ENCODE data around the gene FER1L5. TPM values are rescaled to one million over a fixed set of nuclear protein-coding genes. Genes with fewer than 3 reads are reported as not detected.

Gene FER1L5
- total RNA-seq, 1 experiment from 2014 or later: 0.91 TPM

DNA sequence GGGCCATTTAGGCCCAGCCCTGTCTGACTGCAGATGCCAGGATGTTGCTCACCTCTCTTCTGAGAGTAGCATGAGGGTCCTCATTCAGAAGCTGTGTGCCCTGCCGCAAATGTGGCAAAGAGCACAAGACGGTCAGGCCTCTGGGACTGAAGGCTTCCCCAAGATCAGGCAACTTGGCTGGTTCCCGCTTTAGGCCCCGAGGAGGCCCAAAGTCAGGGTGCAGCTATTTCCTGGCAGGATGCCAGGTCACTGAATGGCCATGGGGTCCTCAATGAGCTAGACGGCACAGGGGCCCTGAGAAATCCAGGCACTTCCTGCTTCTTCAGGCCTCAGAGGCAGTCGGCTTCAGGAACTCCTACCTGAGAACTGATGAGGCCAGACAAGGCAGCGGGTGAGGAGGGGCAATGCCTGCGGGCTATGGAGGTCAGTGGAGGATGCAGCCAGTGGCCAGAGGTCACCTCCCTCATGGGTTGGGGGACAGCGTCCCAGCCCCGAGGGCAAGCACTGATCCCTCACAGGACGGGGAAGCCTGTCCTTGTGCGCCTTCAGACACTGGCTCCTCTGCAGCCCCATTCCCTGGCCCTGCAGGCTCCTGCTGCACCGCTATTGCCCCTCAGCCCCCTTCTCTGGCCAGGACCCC, 52.4 kb downstream of the FER1L5 start:
- ChIA-PET POLR2A (no interaction called here), CTCF (no interaction called here), RAD21 (ENCODE audit: low non-redundant PET in 1 of 2, low total read pairs in 2 of 2, uncharacterized antibody in 2 of 2, unreplicated experiment in 2 of 2) (no interaction called here)
- intact Hi-C loops (cut with micrococcal nuclease): no loop called here
- Histone ChIP-seq H3K4me2 (ENCODE audit: low read length) (no peak overlapping the region), H3K9me3 (ENCODE audit: control insufficient read depth in 1 of 2, insufficient read depth in 1 of 2, low read depth in 1 of 2, low read length in 2 of 2) (no peaks in the 10 kb centered on the region), H3K4me3 (replicated peaks in 1 of 2; ENCODE audit: low read depth in 1 of 2, low read length in 2 of 2) (no peak overlapping the region), H4K20me1 (ENCODE audit: insufficient read depth) (no peaks in the 10 kb centered on the region), H3K9me2 (ENCODE audit: insufficient read depth) (no peaks in the 10 kb centered on the region), H2AFZ (ENCODE audit: low read depth, low read length, poor library complexity, severe bottlenecking) (no peak overlapping the region), H3K27ac (ENCODE audit: low read depth, low read length) (no peak overlapping the region), H3K9ac (ENCODE audit: low read length) (no peak overlapping the region), H3K36me3 (ENCODE audit: control insufficient read depth in 1 of 2, insufficient read depth in 2 of 2, low read length in 2 of 2) (no peaks in the 10 kb centered on the region), H3K4me1 (ENCODE audit: control insufficient read depth in 1 of 2, insufficient read depth in 2 of 2, low read length in 2 of 2) (no peaks in the 10 kb centered on the region), H3K27me3 (ENCODE audit: insufficient read depth, low read length) (no peaks in the 10 kb centered on the region), H3K79me2 (ENCODE audit: insufficient read depth, low read length) (no peaks in the 10 kb centered on the region)
- no peak for ATAC-seq
- no peak for TF ChIP-seq ELF1 (IDR thresholded peaks at IDR 0.05; ENCODE audit: borderline replicate concordance, low read depth)
- TF ChIP-seq ZNF274 (IDR thresholded peaks at IDR 0.05; ENCODE audit: low read depth, low read length): no peak
- no peak for TF ChIP-seq FOSL1 (IDR thresholded peaks at IDR 0.05; ENCODE audit: low read depth)
- no peak for TF ChIP-seq EGR1 (IDR thresholded peaks at IDR 0.05; ENCODE audit: low read depth)
- TF ChIP-seq CBX3 (IDR thresholded peaks at IDR 0.05; ENCODE audit: low read depth): no peak
- TF ChIP-seq, protein P1, sequence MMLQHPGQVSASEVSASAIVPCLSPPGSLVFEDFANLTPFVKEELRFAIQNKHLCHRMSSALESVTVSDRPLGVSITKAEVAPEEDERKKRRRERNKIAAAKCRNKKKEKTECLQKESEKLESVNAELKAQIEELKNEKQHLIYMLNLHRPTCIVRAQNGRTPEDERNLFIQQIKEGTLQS (IDR thresholded peaks at IDR 0.05): no peak
- TF ChIP-seq, protein P2, sequence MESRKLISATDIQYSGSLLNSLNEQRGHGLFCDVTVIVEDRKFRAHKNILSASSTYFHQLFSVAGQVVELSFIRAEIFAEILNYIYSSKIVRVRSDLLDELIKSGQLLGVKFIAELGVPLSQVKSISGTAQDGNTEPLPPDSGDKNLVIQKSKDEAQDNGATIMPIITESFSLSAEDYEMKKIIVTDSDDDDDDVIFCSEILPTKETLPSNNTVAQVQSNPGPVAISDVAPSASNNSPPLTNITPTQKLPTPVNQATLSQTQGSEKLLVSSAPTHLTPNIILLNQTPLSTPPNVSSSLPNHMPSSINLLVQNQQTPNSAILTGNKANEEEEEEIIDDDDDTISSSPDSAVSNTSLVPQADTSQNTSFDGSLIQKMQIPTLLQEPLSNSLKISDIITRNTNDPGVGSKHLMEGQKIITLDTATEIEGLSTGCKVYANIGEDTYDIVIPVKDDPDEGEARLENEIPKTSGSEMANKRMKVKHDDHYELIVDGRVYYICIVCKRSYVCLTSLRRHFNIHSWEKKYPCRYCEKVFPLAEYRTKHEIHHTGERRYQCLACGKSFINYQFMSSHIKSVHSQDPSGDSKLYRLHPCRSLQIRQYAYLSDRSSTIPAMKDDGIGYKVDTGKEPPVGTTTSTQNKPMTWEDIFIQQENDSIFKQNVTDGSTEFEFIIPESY (IDR thresholded peaks at IDR 0.05; ENCODE audit: extremely low read depth, insufficient replicate concordance, low read length): no peak
- no peak for TF ChIP-seq YY1 (IDR thresholded peaks at IDR 0.05; ENCODE audit: extremely low read depth, insufficient replicate concordance, low read depth, low read length)
- TF ChIP-seq, protein P3, sequence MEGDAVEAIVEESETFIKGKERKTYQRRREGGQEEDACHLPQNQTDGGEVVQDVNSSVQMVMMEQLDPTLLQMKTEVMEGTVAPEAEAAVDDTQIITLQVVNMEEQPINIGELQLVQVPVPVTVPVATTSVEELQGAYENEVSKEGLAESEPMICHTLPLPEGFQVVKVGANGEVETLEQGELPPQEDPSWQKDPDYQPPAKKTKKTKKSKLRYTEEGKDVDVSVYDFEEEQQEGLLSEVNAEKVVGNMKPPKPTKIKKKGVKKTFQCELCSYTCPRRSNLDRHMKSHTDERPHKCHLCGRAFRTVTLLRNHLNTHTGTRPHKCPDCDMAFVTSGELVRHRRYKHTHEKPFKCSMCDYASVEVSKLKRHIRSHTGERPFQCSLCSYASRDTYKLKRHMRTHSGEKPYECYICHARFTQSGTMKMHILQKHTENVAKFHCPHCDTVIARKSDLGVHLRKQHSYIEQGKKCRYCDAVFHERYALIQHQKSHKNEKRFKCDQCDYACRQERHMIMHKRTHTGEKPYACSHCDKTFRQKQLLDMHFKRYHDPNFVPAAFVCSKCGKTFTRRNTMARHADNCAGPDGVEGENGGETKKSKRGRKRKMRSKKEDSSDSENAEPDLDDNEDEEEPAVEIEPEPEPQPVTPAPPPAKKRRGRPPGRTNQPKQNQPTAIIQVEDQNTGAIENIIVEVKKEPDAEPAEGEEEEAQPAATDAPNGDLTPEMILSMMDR (IDR thresholded peaks at IDR 0.05 in 2 of 3, conservative IDR thresholded peaks at IDR 0.05 in 1 of 3; ENCODE audit: borderline replicate concordance in 1 of 3, insufficient read depth in 1 of 3, low read depth in 2 of 3, low read length in 2 of 3): no peak
- no peak for TF ChIP-seq SRF (IDR thresholded peaks at IDR 0.05; ENCODE audit: low read depth)
- no TSS peak for BruUV-seq (replicated peaks)
- no peak for DNase-seq (ENCODE audit: low read depth, low spot score)
